KOPT-K1 (cell line): ENCODE measurements around the gene GPC3.
"Not testable (repeated sequence)": the region's sequence is repeated elsewhere in the genome, so short reads cannot be mapped to it uniquely, and the experiment has no call there.

Source experiments
- H3K27ac ChIP-seq: fragments of 200-600 bp; sonication (generic); 2 replicates; pipeline ENCODE4 v1.5.1; 2016; ENCODE audit warnings: antibody characterized with exemption, mild to moderate bottlenecking, low read depth, low read length; ENCODE audit not compliant: poor library complexity, severe bottlenecking
- H3K36me3 ChIP-seq: fragments of 200-600 bp; sonication (generic); 2 replicates; pipeline ENCODE4 v1.5.1; 2017; ENCODE audit warnings: antibody characterized with exemption, mild to moderate bottlenecking, low read length, moderate library complexity; ENCODE audit not compliant: insufficient read depth
- H3K9me3 ChIP-seq: fragments of 200-600 bp; sonication (generic); 2 replicates; pipeline ENCODE4 v1.5.1; 2017; ENCODE audit warnings: antibody characterized with exemption, low read length, mild to moderate bottlenecking; ENCODE audit not compliant: insufficient read depth, poor library complexity, severe bottlenecking

GPC3 gene

DNA sequence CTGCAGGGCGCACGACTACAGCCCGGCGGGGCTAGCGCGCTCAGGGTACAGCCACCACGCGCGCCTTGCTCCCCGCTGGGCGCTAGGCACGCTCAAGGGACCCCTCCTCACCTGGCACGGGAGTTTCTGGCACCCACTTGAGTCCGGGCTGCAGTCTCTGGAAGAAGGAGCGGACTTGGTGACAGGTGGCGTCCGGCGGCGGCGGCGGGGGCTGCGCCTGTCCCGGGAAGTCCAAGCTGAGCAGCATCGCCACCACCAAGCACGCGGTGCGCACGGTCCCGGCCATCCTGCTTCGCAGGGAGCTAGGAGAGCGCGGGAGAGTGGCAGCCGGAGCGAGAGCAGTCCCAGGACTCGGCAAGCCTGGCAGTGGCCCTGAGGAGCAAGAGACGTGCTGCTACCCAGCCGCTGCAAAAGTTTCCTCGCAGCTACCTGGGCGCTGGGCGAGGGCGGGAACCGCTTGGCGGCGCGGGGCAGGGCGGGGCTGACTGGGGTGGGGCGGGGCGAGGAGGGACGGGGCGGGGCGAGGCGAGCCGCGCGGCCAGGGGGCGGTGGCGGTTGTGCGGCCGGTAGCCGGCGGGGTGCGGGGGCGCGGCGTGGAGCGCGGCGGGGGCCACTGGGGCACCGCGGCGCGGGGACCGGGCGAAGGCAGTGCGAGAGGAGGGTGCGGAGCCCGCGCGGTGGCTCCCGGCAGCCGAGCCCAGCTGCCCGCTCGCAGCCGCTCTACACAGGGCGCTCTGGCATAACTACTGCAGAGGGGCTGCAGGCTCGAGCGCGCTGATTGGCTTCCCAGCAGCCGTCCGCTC is at the start of gene GPC3:
TSS of gene GPC3 (minus strand) at position 431 of the 803 bp plus-strand sequence.
- Histone ChIP-seq H3K27ac (no peak within 1 kb of the TSS), H3K36me3 (no peaks in the 10 kb centered on the region), H3K9me3 (no peaks in the 10 kb centered on the region)

GRCh38 chrX:134032441-134032840 is 47.0 kb upstream of the GPC3 start:
- Histone ChIP-seq H3K27ac (no peak overlapping the region), H3K36me3 (no peaks in the 10 kb centered on the region), H3K9me3 (no peaks in the 10 kb centered on the region)

DNA sequence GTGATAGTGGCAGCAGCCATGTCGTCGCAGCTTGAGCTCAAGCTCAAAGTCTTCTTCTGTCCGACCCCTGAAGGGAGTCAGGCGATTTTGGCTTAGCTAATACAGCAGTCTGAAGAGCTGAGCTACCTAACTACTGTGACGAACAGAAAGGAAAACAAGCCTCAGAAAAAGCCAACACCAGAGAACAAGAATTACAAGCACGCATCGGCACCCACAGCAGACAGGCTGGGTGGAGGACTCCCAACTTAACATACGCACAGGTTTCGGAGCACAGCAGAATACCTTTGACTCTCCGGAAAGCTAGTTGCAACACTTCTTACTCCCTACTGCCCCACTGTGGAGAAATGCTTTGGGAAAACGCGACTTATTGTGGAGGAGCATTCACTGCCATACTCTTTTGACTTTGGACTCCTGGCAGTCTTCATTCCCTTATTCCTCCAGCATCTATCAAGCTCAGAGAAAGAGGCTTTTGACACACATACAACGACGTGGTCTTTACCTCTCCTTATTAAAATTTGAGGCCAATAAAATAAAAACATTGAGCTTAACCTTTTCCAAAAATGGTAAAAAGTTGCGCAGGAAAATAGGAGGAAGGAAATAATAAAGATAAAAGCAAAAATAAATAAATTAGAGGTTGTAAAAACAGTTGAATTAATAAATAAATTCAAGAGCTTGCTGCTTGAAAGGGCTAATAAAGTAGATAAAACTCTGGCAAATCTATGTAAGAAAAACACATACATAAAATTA is 41.3 kb upstream of the GPC3 start:
- no peaks in the 10 kb centered on the region for H3K36me3 ChIP-seq
- H3K9me3 ChIP-seq = no peaks in the 10 kb centered on the region
- H3K27ac ChIP-seq = no peak overlapping the region

- Histone ChIP-seq H3K9me3 (no peaks in the 10 kb centered on the region), H3K27ac (no peak overlapping the region), H3K36me3 (no peaks in the 10 kb centered on the region)
Observed at GRCh38 chrX:134025986-134026545, 40.7 kb upstream of the GPC3 start.

DNA sequence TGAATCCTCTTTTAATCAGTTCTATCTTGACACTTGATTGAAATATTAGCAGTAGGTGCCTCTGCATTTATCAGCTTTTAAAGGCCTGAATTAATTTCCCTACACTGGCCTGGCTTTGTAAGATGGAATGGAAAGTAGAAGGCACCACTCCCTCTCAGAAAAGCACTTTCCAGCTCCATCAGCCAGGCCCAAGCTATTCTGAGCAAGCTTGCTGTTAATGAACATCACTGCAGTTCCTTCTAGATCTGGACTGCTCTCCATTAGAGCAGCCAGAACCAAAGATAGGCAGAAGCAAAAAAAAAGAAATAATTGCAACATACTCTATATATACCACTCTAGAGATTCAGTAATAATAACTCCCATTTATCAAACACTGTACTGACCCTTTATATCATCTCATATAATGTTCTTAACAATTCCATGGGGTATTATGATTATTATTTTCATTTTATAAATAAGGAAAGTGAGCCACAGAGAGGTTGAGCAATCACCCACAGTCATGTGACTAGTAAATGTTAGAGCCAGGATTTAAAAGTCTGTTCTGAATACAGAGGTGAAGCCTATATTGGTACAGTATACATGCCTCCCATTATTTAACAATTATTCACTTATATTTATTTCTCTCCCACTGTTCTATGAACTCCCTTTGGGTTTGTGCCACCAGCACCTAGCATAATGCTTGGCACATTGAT is 39.4 kb upstream of the GPC3 start:
- no peaks in the 10 kb centered on the region for H3K9me3 ChIP-seq

DNA sequence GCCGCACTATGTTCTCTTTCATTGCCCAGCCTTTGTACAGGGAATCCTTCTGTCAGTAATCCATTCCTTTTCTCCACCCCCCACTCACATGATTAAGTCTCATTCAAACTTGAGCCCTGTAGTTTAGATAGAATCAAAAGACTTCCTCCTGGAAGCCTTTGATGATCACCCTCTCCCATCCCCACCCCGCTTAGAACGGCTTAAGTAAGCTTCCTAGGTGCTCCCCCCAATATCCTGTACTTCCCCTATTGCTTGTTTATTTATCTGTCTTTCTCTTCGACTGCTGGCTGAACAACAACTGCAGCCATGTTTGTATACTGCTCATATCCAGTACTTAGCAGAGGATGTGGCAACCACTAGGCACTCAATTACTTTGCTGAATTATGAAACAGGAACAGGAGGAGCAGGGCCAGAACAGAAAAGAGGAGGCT is 38.5 kb upstream of the GPC3 start:
- H3K27ac ChIP-seq = peak overlapping the region; percentile 5
- H3K9me3 ChIP-seq = no peaks in the 10 kb centered on the region
- no peaks in the 10 kb centered on the region for H3K36me3 ChIP-seq

More for the DNA sequence above, 39.4 kb upstream of the GPC3 start:
- H3K36me3 ChIP-seq = no peaks in the 10 kb centered on the region
- H3K27ac ChIP-seq = no peak overlapping the region

GRCh38 chrX:134020910-134021309 is 35.5 kb upstream of the GPC3 start:
- Histone ChIP-seq H3K36me3 (no peaks in the 10 kb centered on the region), H3K9me3 (no peaks in the 10 kb centered on the region), H3K27ac (no peak overlapping the region)

DNA sequence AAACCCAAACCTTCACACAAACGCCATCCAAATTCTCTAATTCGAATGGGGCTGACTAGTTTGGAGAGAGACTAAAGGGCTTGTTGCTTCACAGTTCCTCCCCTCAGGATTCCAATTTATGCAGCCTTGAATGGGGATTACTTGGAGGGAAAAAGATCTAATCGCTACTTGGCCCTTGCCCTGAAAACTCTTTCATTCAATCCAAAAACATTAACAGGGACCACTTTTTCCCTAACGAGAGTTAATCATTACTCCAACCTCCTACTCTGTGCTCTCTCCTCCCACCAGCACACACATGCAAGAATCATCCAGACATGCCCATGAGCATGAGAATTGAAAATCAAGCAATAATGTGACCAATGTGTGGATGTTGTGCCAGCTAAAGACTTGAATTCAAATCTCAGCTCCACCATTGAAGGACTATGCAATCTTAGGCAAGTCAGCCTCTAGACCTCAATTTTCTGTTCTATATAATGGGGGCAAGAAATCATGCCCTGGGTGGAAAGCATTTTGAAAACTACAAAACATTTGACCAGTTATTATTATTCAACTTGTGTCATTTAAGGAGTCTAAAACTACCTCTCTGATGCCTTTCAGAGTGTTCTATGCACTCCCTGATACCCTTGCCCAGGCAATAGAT is 34.3 kb upstream of the GPC3 start:
- H3K9me3 ChIP-seq = no peaks in the 10 kb centered on the region

GRCh38 chrX:134016309-134016708 is 30.9 kb upstream of the GPC3 start:
- not testable (repeated sequence) for H3K27ac ChIP-seq, H3K36me3 ChIP-seq, H3K9me3 ChIP-seq

More for the DNA sequence above, 34.3 kb upstream of the GPC3 start:
- no peaks in the 10 kb centered on the region for H3K36me3 ChIP-seq
- no peak overlapping the region for H3K27ac ChIP-seq

DNA sequence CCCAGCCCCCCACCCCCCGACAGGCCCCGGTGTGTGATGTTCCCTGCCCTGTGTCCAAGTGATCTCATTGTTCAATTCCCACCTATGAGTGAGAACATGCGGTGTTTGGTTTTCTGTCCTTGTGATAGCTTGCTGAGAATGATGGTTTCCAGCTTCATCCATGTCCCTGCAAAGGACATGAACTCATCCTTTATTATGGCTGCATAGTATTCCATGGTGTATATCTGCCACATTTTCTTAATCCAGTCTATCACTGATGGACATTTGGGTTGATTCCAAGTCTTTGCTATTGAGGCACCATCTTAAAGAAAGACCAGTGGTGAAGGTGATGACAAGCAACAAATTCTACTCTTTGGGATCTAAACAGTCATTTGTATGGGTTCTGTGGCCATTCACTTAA is 30.1 kb upstream of the GPC3 start:
- H3K36me3 ChIP-seq, H3K27ac ChIP-seq, H3K9me3 ChIP-seq: not testable (repeated sequence)

GRCh38 chrX:134013524-134013923 is 28.1 kb upstream of the GPC3 start:
- H3K36me3 ChIP-seq = no peaks in the 10 kb centered on the region
- H3K27ac ChIP-seq = no peak overlapping the region
- H3K9me3 ChIP-seq = no peaks in the 10 kb centered on the region

DNA sequence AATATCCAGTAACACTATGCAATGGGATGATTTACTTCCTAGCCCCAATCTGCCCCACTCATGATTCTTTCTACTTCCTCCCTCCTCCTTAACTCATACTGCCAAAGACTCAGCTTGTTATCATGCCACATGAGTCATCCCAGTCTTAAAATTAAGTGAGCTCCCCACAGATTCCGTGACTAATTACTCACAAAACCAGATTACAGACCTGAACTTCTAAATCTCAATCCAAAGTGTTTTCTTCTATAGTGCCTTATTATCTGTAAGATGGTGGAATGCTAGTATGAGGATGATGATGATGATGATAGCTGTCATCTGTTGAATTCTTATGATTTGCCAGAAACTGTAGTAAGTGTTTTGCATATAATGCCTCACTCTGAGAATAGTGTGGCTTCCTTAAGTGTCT is 27.7 kb upstream of the GPC3 start:
- Histone ChIP-seq H3K36me3 (no peaks in the 10 kb centered on the region), H3K9me3 (no peaks in the 10 kb centered on the region), H3K27ac (no peak overlapping the region)

DNA sequence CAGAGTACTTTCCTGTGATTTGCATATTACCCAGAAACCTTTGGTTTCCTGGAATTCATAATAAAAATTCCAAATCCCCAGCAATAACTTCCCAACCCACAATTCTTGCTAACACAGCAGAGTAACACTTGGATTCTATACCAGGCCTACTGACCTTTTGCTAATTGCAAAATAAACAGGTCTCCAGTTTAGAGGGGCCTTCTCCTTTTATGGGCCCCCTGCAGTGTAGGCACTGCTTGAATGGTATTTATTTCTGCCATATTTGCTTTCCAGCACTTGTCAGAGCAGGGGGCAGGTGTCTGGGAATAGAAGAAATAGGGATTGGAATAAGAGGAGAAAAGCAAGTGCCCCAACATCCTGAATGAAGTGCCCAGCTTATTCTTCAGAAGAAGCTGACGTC is 25.3 kb upstream of the GPC3 start:
- no peak overlapping the region for H3K27ac ChIP-seq
- no peaks in the 10 kb centered on the region for H3K9me3 ChIP-seq
- H3K36me3 ChIP-seq = no peaks in the 10 kb centered on the region

DNA sequence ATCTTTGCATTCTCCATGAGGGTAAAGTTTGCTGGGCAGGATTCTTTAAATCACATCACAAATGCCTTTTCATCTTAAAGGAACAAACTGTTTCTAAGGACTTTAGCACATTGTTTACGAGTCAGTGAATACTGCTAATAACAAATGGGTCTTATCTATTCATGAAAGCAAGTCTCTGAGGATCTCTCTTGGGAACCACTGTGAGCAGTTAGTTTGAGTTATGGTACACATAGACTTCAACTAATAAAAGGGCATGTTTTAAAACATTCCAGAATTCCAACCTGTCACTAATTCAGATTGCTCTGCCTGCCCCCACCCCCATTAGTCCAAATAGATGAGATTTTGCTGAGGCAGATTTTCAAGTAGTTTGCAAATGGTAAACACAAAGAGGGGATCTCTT is 22.3 kb upstream of the GPC3 start:
- no peaks in the 10 kb centered on the region for H3K9me3 ChIP-seq
- H3K27ac ChIP-seq = no peak overlapping the region
- H3K36me3 ChIP-seq = no peaks in the 10 kb centered on the region
